ENCODE results near the gene DHRS2. TPM values are rescaled to one million over a fixed set of nuclear protein-coding genes. Genes with fewer than 3 reads are reported as not detected.

Gene DHRS2
- 5.7 to 10.2 TPM (median 7.7 TPM) in 5 replicates for total RNA-seq (2022; extraction: Qiagen RNA extraction; ENCODE audit: low read depth)

GRCh38 chr14:23636317-23637211 lies at the start of gene DHRS2:
Gene DHRS2 (plus strand): TSS chr14:23636364. CDS start chr14:23638865, 2,501 bp downstream.

Other genes starting within 250 kb of the DHRS2 start
- not detected in 5 replicates for gene MYH6, start 228.1 kb upstream of the DHRS2 start, total RNA-seq (2022; extraction: Qiagen RNA extraction; ENCODE audit: low read depth)
- not detected in 5 replicates for gene MYH7, start 200.7 kb upstream of the DHRS2 start, total RNA-seq (2022; extraction: Qiagen RNA extraction; ENCODE audit: low read depth)
- gene NGDN, start 166.7 kb upstream of the DHRS2 start, total RNA-seq (2022; extraction: Qiagen RNA extraction; ENCODE audit: low read depth), result 58.7 to 78.0 TPM (median 71.2 TPM) in 5 replicates
- gene ZFHX2, start 84.6 kb upstream of the DHRS2 start, total RNA-seq (2022; extraction: Qiagen RNA extraction; ENCODE audit: low read depth), result 0.88 to 2.1 TPM (median 1.2 TPM) in 5 replicates
- gene THTPA, start 80.1 kb upstream of the DHRS2 start, total RNA-seq (2022; extraction: Qiagen RNA extraction; ENCODE audit: low read depth), result 11.8 to 13.8 TPM (median 12.7 TPM) in 5 replicates
- 37.1 to 49.3 TPM (median 44.3 TPM) in 5 replicates for gene AP1G2, start 68.6 kb upstream of the DHRS2 start, total RNA-seq (2022; extraction: Qiagen RNA extraction; ENCODE audit: low read depth)
- gene JPH4, start 57.6 kb upstream of the DHRS2 start, total RNA-seq (2022; extraction: Qiagen RNA extraction; ENCODE audit: low read depth), result 0.03 TPM in 3 of 5 replicates, not detected in the others